Measurements from ENCODE around the gene GLDC.
"Not testable (repeated sequence)": the region's sequence is repeated elsewhere in the genome, so short reads cannot be mapped to it uniquely, and the experiment has no call there.

Gene GLDC

DNA sequence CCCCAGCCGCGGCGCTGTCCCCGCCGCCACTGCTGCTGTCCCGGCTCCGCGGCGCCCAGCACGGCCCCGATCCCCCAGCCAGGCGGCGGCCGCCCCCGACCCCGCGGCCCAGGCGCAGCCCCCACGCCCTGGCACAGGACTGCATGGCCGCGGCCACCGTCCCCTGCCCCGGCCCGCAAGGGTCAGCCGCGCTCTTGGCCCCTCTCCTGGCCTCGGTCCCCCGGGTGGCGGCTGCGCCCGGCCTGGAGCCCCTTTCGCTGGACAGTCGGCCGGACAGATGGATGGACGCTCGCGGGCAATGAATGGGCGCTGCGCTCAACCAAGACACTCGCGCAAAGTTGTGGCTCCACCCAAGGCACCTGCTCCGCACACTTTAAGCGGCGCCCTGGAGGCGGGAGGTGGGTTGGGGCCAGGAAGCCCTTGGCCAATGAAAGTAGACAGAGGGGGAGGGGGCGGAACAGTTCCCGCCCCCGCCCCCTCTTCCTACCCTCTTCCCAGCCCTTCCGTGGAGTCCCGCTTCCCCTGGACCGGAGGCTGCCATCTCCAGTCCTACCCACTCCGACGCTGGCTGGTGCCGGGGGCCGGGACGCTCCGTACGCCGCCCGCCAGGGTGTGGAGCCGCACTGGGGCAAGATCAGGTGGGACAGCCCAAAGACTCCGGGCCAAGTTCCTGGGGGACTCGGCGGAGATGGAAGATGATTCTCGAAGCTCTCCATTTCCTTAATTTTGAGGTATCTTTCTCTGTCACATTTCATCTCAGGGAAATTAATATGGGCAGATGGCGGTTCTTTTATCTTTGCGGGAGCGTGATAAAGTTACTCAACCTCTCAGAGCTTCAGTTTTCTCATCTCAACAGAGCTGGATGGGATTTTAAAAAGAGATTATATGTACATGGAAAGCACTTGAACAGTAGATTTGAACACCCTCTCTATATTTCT, at the start of gene GLDC:
GLDC (minus strand) TSS at position 375 of the 938 bp plus-strand sequence; CDS start at position 145, 230 bp downstream.
- peak; percentile 22 for DNase-seq (ENCODE audit: low spot score)

DNA sequence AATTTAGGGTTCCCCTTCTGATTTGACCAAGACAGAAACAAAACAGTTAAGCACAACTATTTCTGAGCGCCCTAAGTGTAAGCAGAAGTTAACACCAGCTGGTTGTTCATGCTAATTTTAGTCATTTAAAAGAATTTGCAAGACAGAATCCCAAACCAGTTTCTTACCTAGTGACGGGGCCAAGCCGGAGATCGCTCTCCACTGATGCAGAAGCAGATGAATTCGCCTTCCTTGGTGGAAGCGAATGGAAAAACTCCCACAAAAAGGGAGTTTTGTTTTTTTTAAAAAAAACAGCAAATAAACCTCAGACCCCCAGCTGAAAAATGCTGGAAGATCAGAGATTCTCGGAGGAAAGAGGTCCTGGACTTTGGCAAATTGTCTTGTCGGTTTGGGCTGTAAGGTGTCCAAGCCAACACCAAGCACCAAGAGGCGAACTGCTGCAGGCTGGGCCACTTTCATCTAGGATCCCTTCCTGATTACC, 47.4 kb upstream of the GLDC start:
- DNase-seq (ENCODE audit: low spot score), result no peak

GRCh38 chr9:6692433-6692832, 46.9 kb upstream of the GLDC start:
- no peak for DNase-seq (ENCODE audit: low spot score)

DNA sequence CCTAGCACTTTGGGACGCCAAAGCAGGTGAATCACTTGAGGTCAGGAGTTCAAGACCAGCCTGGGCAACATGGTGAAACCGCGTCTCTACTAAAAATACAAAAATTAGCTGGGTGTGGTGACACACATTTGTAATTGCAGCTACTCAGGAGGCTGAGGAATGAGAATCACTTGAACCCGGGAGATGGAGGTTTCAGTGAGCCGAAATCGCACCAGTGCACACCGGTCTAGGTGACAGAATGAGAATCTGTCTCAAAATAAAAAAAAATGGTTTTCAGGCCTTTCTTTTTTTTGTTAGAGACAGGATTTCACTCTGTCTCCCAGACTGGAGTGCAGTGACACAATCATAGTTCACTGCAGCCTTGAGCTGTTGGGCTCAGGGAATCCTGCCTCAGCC, 45.1 kb upstream of the GLDC start:
- not testable (repeated sequence) for DNase-seq (ENCODE audit: low spot score)

GRCh38 chr9:6689893-6690674, 44.6 kb upstream of the GLDC start:
- no peak for DNase-seq (ENCODE audit: low spot score)

DNA sequence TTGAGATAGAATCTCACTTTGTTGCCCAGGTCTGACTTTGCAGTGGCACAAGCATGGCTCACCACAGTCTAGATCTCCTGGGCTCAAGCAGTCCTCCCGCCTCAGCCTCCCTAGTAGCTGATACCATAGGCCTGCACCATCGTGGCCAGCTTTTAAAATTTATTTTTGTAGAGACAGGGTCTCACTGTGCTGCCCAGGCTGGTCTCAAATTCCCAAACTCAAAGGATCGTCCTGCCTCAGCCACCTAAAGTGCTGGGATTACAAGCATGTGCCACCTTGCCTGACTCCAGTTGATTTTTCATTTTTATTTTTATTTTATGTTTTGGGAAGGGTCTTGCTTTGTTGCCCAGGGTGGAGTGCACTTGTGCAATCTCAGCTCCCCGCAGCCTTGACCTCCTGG, 41.7 kb upstream of the GLDC start:
- DNase-seq (ENCODE audit: low spot score), result no peak

DNA sequence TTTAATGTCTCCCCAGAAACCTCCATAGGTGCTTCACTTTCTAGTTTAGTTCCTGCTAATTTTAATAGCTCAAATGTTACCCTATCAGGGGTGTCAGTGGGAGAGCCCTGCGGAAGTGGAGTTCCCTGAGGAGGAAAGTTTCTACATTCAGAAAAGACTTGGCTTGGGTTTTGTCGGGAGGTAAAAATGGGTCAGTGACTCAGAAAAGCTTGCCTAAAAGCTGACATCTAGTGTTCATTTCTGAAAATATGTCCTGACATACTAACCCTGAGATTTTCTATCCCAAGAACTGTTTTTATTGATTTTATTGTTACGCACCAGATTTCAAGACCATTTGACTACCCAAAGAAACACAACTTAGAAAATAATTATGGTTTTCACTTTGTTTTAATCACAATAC, 40.9 kb upstream of the GLDC start:
- no peak for DNase-seq (ENCODE audit: low spot score)

DNA sequence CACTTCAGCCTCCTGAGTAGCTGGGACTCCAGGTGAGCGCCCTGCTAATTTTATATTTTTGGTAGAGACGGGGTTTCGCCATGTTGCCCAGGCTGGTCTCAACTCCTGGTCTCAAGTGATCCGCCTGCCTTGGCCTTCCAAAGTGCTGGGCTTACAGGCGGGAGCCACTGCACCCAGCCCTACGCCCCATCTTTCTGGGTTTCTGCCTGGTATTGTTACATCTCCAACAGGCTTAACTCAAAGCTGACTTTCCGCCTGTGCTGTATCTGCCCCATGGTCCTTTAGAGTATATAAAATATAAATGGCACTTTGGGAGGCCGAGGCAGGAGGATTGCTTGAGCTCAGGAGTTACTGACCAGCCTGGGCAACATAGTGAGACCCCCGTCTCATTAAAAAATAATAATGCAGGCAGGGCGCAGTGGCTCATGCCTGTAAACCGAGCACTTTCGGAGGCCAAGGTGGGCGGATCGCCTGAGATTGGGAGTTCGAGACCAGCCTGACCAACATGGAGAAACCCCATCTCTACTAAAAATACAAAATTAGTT, 36.5 kb upstream of the GLDC start:
- no peak for DNase-seq (ENCODE audit: low spot score)

GRCh38 chr9:6681147-6681956, 35.8 kb upstream of the GLDC start:
- peak; percentile 91 for DNase-seq (ENCODE audit: low spot score)

- peak; percentile 49 for DNase-seq (ENCODE audit: low spot score)
Observed at GRCh38 chr9:6680797-6681146, 35.2 kb upstream of the GLDC start.

GRCh38 chr9:6677803-6678202, 32.3 kb upstream of the GLDC start:
- no peak for DNase-seq (ENCODE audit: low spot score)

DNA sequence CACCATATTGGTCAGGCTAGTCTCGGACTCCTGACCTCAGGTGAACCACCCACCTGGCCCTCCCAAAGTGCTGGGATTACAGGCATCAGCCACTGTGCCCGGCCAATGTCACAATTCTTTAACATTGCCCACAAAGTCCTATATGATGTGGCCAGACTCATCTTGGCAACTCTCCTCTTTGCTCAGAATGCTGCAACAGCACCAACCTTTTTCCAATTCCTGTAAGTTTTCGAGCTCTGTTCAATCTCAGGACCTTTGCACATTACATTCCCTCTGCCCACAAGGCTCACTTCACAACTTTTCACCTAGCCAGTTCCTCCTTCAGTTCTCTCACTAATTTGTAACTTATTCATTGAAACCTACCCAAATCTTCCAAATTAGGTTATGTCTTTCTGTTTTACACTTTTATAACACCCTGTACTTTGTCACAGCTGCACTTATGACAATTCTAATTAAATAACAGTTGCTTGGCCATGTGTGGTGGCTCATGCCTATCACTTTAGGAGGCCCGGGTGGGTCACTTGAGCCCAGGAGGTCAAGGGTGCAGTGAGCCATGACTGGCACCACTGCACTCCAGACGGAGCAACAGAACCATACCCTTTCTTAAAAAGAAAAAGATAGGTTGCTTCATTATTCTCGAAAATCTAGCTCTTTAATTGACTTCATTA, 30.9 kb upstream of the GLDC start:
- DNase-seq (ENCODE audit: low spot score), result no peak

DNA sequence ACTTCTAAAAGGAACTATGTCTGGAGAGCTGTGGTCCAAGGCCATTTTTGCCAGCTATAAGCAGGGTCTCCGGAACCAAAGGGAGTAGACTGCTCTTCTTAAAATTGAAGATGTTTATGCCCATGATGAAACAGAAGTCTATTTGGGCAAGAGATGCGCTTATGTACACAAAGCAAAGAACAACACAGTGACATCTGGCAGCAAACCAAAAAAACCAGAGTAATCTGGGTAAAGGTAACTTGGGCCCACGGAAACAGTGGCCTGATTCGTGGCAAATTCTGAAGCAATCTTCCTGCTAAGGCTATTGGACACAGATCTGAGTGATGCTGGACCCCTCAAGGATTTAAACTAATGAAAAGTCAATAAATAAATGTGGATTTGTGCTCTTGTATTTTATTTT, 29.7 kb upstream of the GLDC start:
- DNase-seq (ENCODE audit: low spot score), result no peak

GRCh38 chr9:6673326-6674025, 27.9 kb upstream of the GLDC start:
- DNase-seq (ENCODE audit: low spot score), result no peak

- DNase-seq (ENCODE audit: low spot score), result no peak
Observed at GRCh38 chr9:6672118-6672517, 26.6 kb upstream of the GLDC start.

DNA sequence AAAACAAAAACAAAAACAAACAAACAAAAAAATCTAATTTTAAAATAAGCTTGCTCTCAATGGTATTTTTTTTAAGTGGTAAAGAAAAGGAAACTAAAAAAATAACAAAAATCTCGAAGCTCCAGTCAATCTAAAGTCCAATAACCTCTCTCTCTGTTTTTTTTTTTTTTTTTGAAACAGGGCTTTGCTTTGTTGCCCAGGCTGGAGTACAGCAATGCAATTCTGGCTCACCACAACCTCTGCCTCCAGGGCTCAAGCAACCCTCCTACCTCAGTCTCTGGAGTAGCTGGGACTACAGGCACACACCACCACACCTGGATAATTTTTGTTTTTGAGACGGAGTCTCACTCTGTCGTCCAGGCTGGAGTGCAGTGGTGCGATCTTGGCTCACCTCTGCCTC, 25.9 kb upstream of the GLDC start:
- no peak for DNase-seq (ENCODE audit: low spot score)

DNA sequence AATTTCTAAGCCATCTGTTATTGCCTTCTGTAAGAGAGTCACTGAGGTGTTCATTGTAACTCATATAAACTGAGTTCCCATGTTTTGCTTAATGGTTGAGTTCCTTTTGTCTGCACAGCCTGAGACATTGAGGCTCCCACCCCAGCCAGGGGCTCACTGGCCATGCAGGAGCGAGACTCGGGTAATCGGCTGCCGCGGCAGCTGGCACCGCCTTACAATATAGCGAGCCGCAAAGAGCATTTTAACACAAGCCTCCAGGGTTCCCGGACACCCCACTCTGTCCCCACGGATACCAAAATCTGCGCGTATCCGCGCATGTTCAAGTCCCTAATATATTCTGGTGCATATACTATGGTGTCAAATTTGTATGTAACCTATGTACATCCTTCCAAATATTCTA, 24.4 kb upstream of the GLDC start:
- no peak for DNase-seq (ENCODE audit: low spot score)

GRCh38 chr9:6667633-6668280, 22.2 kb upstream of the GLDC start:
- DNase-seq (ENCODE audit: low spot score), result peak; percentile 30

GRCh38 chr9:6667080-6667479, 21.6 kb upstream of the GLDC start:
- DNase-seq (ENCODE audit: low spot score), result no peak

DNA sequence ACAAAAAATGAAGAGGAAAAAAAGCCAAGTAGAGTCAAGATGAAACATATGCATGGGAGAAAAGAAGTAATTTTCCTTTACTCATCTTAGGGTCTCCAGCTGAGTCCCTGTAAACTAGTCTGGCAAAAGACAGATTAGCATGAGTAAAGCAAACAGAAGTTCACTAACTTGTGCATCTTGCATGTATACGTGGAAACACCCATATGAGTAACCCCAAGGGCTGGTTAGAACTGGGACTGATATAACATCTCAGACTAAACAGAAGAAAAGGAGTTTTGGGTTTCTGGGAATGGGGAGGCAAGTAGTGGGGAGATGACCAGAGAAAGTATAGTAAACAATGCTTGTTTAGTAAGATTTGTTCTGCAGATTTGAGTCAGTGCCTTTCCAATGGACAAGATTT, 20.1 kb upstream of the GLDC start:
- no peak for DNase-seq (ENCODE audit: low spot score)
